KG1 (cell line): ENCODE results near the gene ZNF367.
"Not testable (repeated sequence)": the region's sequence is repeated elsewhere in the genome, so short reads cannot be mapped to it uniquely, and the experiment has no call there.

Experiments
- DNase-seq: peaks from one replicate; lab custom pipeline; 2025; lab: John Stamatoyannopoulos, UW

ZNF367 gene

GRCh38 chr9:96361668-96362067 is 56.5 kb downstream of the ZNF367 start:
- no peak for DNase-seq

DNA sequence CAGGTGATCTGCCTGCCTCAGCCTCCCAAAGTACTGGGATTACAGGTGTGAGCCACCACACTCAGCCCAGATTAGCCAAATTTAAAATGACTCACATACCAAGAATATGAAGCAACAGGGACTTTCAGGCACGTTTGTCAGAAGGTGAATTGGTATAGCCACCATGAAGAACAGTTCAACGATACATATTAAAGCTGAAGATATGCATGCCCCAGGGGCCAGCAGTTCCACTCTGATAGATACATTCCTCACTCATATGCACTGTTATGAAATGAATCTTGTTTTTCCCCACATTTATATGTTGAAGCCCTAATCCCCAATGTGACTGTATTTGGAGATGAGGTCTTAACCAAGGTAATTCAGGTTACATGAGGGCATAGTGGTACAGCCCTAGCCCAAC is 57.2 kb downstream of the ZNF367 start:
- DNase-seq: no peak

- DNase-seq: not testable (repeated sequence)
Measured at GRCh38 chr9:96360523-96360922, 57.6 kb downstream of the ZNF367 start.

DNA sequence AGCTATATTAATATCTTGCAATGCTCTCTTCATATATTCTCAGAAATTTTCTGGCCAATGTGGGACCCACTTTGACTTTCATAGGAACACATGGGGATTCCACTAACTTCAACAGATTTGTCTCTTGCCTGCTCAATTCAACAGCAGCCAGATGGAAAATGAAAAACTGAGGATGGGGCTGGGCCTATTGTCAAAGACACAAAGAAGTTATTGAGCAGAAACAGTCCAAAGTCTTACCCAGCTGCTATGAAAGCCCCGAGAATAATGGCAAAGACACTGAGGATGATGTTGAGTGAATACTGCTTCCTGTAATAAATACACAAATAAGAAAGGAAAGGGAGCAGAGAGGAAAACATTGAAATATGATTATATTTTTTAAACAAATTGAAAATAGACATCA is 67.3 kb downstream of the ZNF367 start:
- no peak for DNase-seq

DNA sequence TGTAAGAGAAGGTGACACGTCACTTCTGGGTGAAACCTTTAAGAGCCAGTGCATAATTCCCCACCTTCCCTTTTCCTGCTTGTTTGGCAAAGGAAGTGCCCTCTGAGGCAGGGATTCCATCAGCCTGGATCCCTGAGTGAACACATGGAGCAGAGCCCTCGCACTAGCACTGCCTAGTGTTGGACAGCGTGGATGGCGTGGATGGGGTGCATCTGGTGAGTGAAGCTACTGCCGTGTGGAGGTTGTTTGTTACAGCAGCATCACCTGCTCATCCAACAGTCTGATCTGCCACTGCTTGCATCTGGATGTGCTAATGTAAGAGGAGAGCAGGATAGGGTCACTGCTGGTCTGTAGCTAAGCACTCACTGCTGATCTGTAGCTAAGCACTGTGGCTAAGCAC is 69.9 kb downstream of the ZNF367 start:
- no peak for DNase-seq

DNA sequence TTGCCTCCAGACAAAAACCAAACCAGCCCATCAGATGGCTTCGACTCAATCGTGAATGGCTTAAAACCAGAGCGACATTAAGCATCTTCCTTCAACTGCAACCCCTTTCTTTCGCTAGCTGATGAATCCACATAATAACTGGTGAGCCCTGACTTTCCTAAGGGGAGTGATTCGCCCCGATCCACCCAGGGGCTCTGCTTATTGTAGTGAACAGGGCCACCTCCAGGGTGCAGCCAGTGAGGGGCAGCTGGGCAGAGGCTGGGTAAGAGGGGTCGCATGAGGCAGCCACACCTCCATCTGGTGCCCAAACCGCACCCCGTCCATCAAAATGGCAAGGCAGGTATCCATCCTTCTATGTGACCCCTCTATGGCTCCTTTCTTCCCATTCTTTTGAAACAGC is 72.6 kb downstream of the ZNF367 start:
- no peak for DNase-seq

GRCh38 chr9:96344458-96345180 is 73.6 kb downstream of the ZNF367 start:
- DNase-seq: no peak

DNA sequence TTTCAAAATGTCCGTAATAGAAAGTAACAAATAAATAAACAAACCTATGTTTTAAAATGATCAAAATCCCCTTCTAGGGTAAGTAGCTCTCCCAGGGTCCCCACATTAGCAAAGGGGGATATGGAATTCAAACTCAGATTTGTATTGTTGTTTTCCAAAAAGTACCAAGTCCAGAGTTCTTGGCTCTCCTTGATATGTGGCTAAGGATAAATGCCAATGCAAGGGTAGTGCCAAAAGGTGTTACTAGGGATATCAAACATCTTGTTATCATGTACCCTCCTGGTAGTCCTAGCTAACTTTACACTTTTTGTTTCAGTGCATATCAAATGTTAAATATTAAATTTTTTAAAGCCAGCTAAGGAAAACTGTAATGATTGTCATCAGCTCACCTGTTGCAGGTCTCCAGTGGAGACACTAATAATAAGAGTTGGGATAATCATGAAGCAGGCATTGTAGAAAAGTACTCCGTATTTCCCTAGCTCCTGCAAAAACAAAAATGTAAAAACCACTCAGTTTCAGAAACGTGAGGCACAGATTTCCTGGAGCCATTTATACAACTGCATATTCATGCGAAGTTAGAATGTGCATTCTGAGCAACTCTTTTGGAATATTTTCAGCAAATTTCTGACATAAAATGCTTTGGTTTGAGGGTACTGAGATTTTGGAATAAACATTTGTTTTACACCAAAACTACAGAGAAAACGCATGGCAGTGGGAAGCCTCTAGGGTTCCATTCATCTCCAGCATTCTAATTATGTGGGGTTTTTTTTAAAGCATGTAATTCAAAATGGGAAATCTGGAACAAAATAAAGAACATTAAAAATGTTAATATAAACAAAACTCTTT is 74.4 kb downstream of the ZNF367 start:
- DNase-seq: no peak

DNA sequence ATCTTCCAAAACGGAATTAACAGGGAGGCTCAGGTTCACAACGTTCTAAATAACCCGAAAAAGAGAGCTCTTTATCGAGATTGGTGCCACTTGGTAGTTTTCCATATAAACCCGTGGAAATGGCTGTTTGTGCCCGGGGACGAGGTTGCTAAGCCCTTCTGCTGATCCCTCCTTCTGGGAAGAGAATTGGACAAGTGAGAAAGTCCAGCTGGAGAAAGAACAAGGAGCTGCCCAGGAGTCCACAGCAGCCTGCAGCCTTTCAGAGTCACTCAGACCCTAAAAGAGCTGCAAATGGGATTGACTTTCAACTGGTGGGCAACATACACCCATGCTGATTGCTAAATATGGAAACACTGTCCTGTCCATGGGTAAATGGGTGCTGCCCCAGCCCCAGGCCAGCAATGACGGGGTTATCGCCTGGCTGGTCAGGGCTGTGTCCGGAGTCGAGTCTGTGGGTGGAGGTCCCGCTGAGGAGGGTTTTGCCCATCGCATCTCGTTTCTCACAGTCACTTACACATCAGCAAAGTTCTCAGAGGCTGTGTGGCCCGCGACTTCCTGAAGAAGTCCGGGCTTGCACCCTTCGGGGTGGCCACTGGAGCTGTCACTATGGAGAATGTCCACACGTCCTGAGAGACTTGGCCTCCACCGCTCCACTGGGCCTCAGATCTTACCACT is 75.5 kb downstream of the ZNF367 start:
- DNase-seq: no peak

GRCh38 chr9:96340707-96341106 is 77.5 kb downstream of the ZNF367 start:
- DNase-seq: no peak

DNA sequence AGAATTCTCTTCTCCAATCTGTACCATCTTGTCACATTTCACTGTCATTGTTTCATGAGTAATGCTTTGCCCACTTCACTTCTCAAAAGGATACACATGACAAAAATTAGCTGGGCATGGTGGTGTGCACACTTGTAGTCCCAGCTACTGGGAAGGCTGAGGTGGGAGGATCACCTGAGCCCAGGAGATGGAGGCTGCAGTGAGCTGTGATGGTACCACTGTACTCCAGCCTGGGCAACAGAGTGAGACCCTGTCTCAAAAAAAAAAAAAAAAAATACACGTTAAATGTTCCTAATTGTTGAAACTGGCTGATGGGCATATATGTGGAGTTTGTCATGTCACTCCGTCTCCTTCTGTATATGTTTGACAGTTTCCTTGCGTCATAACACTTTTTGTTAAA is 79.9 kb downstream of the ZNF367 start:
- DNase-seq: no peak
